OCI-LY7 (cell line): ENCODE data around the gene AK9.

Source experiments
- CTCF ChIP-seq: fragments of 200-600 bp; sonication (generic); conservative IDR thresholded peaks from 2 replicates; pipeline ENCODE4 v1.5.1; 2014; ENCODE audit warnings: mild to moderate bottlenecking, antibody characterized with exemption, low read length, moderate library complexity, mixed read lengths
- EZH2phosphoT487 ChIP-seq: fragments of 200-600 bp; sonication (generic); IDR thresholded peaks from 2 replicates; pipeline ENCODE4 v1.6.1; 2018; ENCODE audit warnings: low read depth, borderline replicate concordance, mild to moderate bottlenecking, mixed run types, antibody characterized with exemption, low read length, moderate library complexity, mixed read lengths

- TF ChIP-seq CTCF (no peak), EZH2phosphoT487 (no peak)
Measured at GRCh38 chr6:109693111-109693510, 2.1 kb upstream of the AK9 start.
